HG02678 (cell line): ENCODE results near the gene COL6A3.
"Not testable (repeated sequence)": the region's sequence is repeated elsewhere in the genome, so short reads cannot be mapped to it uniquely, and the experiment has no call there.

Experiments
- ATAC-seq: cut with Tn5 transposase; IDR thresholded peaks from one replicate; pipeline ENCODE4 v1.9.1; 2021; ENCODE audit warnings: mild to moderate bottlenecking, moderate library complexity; ENCODE audit not compliant: unreplicated experiment

COL6A3 gene

DNA sequence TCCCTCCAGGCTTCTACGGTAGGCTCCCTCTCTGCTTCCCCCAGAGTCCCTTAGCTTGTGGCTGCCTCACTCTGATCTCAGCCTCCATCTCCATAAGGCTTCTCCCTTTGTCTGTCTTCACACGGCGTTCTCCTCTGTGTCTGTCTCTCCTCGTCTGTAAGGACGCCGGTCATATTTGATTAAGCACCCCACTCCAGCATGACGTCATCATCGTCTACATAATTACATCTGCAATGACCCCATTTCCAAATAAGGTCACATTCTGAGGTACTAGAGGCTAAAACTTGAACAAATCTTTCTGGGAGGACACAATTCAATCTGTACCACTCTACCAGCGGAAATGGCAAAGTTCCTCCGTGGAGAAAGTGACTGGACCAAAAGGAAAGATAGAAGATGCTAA lies 8.3 kb upstream of the COL6A3 start:
- no peak for ATAC-seq

DNA sequence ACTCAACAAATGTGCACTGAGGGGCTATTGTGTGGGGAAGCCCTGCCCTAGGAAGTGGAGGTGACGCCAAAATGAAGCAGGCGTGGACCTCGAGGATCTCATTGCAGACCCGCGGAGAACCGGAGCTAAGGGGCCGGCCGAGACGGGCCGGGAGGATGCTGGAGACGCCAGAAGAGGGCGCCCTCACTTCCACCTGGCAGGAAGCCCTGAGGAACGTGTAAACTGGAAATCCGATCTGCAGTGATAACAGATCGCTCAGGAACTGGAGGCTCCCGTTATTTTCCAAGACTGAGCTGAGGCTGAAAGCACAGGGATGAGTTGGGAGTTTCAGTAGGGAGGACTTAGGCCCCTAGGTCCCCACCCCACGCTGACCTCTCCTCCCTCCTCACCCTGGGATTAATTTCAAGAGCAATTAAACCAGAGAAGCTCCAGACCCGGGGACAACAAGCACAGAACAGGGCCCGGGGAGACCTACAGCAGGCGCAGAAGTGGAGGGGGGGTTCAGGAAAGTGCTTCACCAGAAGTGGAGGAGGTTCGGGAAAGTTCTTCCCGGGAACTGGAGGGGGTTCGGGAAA lies 7.7 kb upstream of the COL6A3 start:
- no peak for ATAC-seq

DNA sequence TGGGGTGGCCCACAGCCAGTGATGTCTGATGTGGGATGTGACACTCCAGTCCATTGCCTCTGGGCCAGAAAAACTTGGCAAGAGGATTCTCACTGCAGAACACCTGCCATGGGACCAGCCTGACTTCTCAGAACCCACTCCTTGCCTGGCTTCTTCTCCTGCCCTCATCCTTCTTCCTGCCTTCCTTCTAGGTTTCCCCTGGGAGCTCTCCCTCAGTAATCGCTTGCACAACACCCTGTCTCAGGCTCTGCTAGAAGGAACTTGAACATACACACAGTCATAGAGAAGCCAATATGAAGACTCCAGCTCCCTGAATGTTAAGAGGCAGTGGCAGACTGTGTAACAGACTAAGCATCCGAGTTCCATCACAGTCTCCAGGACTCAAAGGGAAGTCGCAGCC lies 4.3 kb upstream of the COL6A3 start:
- ATAC-seq, result no peak

DNA sequence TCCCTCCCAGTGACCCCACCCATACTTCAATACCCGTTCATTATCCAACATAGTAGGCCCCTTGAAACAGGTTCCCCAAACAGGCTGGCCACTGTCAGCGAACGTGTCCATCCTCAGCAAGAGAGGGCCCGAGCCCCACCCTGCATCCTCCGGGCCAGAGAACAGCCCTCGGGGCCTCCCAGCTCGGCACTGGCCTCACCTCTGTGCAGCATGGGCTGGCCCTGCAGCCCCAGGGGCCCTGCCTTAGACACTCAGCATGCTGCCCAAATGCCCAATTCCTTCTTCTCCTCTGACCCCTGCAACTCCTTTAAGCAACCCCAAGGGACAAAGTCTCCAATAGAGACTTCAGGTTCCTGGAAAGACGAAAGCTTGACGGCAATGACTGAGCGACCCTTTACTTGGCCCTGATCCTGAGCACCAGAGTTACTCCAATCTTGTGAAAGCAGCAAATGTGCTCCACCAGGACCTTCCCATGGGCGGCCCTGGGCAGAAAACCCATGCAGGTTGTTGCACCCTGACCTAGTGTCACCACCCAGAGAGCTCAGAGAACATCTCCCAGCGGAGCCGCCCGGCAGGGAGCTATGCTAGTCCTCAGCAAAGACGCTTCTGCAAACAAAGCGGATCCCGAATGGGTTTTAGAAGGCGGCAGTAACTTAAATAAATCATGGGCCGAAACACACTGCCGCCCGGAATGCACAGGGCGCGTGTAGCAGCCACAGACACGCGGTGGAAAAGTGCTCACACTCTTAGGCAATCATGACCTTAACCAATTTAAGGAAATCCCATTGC lies 782 bp downstream of the COL6A3 start:
- ATAC-seq, result no peak

DNA sequence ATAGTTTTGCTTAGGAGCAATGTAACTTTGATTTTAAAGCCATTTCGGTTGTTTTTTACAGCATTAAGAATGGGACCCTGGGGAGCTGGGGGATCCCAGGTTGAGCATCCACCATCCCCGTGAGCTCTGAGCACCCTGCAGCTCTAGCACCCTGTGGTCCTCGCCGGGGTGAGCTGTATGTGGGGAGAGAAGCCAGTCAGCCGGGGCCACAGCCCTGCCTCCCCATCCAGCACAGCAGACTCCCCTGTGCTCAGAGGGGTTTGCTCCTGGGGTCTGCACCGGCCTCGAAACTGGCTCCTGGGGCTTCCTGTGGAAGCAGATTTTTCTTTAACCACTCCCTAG lies 1.3 kb downstream of the COL6A3 start:
- no peak for ATAC-seq

DNA sequence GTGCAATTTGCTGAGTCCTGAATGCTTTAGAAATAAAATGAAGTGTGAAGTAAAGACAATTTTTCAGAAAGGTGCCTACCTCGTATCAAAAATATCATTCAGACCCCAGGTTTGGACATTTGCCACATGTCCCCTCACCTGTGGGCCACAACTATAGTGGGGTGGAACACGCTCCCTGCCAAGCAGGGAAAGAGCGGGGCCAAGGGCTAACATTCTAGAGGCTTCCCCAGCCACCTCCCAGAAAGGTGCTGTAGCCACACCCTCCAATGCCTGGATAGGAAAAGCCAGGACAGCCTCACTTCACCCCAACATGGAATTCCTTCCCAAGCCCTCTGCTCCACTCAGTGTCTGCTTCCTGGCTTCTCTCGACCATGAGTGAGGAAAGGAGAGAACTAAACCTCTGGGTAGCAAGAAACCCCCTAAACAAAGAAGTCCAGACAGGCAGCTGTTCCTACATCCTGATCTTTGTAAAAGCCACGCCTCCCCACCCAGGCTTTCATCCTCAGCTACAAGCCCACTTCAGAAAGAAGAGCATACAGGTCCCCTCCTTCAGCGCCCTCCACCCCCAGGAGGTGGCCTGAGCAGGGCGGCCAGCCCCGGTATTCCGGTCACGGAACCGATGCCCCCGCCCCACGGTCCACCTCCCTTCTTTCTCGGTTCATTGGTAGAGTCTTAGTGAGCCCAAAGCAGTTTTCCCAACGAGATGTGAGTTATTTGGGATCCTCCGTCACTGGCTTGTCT lies 2.1 kb downstream of the COL6A3 start:
- no peak for ATAC-seq

DNA sequence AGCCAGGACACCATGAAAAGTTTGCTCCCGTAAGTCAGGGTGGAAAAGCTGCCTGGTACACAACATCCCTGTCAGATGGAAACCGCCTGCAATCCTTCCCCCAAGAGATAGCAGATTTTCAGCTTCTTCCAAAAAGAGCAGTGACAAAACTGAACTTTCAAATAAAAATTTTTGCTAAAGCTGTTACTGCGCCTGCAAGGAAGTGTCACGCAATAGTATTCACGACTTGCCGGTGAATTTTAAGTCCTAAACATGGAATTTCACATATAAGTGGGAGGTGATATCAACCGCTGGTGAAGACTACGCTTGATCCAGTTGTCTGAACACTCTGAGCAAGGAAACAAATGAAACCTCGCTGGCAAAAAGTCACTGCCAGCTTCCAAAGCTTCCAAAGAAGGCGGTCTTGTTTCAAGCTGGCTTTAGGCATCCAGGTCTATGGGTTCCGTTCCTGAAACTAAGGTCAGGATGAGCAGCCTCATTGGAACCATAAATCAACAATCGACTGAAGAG lies 2.8 kb downstream of the COL6A3 start:
- no peak for ATAC-seq

DNA sequence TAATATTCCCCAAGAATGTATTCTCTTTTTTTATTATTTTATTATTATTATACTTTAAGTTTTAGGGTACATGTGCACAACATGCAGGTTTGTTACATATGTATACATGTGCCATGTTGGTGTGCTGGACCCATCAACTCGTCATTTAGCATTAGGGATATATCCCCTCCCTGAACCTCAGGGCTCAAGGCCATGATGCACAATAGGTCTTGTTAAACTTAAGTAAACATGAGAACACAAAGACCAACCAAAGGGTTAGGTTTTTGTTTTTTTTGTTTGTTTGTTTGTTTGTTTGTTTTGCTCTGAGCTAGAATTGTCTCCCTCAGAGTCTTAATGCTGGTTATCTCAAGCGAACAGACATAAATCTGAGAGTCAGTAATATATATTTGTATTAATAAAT lies 4.7 kb downstream of the COL6A3 start:
- not testable (repeated sequence) for ATAC-seq

DNA sequence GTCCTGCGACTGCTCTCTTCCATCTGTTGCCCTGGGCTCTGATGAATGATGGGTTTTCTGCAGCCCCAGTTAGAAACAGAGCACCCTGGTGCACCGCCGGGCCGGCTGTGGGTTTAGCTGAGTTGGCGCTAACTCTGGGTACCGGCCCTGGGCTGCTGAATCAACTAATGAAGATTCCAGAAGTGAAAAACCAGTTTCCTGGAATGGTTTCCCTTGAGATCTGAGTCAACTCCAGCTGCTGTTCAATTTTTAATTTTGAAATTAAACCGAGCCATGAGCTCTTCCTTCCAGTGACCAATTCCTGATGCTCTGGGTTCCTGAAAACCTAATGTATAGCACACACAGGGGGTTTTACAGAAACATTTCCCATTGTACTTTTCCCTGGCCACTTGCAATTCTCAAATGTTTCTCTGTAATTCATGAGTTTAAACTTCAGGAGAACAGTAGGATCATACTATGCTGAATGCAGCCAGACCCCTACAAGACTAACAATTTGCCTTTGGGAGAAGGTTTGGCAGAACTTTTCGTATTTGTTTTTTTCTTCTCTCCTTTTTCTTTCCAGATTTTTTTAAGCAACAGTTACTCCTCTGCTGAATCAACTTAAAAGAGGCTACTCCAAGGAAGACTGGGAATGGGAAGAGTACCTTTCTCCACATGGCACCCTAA lies 5.5 kb downstream of the COL6A3 start:
- ATAC-seq, result no peak

DNA sequence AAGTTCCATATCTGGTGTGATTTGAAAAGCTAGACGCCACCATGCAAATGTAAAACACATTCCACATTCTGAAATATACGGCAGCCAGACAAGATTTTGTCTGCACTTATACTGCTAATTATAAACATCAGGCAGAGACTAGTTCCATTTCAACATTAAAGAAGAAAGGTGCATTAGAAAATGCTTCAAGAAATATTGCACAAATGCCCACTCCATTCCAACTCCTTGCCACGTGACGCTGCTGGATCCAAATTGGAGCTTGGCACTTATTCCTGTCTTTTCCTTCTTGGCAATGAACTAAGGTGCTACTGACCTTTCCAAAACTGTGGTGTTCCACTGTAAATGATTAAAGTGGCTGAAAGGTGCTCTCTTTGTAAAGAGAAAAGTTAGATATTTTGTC lies 6.3 kb downstream of the COL6A3 start:
- no peak for ATAC-seq

DNA sequence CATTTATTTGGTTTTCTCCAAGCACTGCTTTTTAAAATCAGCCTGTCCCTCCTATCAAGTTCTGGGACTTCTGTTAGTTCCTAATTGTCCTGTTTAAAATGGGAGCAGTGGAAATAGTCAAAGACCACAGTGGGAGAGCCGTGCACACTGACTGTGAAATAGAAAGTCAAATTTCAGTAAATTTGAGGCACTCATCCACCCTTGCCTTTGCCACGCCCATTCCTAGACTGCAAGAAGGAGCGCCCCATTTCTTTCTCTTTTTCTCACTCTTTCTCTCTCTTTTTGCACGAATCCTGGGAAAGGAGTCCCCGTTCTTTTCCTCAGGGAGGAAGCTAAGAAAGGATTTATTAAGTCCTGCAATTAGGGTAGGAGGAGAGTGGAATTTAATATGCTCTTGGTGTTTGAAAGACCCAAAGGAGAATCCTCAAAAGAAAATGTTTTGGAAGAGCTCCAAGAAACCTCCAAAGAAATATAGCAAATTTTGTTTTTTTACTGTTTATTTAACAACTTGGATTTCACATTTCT lies 7.5 kb downstream of the COL6A3 start:
- ATAC-seq, result no peak

DNA sequence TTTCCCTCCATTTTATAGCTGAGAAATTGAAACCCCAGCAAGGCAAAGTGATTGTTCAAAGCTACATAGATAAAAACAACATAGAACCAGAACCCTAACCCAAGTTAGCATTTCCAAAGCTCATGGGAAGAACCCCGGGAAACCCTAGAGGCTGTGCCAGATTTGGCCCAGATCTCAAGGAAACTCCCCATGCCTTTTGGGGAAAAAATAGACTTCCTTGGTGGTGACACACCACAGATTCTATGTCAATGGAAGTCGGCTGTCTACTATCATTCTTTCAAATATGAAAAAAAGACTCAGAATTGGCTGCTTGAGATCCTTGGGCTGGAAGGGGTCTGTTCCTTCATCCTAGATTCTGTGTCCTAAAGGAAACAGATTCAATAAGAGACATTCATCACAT lies 8.4 kb downstream of the COL6A3 start:
- no peak for ATAC-seq

DNA sequence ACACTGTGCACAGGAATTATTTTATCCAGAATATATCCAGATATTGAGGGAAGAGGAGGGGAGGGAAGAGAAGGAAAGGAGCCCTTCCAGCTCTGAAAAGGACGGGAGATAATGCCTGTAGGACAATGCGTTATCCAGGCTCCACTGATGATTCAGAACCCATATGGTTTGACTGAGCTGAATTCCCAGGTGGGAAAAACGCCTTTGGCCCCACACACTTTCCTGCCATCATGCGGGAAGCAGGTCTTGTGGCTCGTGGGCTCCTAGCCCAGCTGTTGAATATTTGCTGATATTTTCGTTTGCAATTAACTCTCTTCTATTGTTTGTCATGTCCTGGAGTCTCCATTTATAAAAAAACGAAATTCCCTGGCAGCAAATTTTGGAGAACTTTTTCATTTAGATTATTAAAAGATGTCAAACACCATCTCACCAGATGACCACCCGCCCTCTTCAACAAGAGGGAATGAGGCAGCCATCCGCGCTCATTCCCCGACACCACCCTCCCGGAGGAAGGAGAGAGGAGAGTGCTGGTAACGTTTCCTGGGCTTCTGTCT lies 8.9 kb downstream of the COL6A3 start:
- ATAC-seq, result no peak

DNA sequence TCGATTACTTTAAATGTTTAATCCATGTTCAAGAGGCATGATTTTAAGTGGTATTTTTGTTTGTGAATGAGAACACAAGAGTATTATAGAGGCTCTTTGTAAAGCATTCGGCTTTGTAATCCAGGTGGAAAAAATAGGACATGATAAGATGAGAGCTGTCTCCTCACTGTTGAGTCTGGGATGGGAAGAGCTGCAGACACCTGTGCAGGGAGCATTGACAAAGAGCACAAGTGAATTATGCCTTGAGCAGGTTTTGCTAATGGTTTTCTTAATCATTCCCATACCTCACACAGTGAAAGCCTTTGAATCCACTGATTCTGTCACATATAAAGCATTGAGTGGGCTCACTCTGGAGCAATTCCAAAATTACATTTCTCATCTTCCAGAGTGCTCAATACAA lies 9.6 kb downstream of the COL6A3 start:
- no peak for ATAC-seq

DNA sequence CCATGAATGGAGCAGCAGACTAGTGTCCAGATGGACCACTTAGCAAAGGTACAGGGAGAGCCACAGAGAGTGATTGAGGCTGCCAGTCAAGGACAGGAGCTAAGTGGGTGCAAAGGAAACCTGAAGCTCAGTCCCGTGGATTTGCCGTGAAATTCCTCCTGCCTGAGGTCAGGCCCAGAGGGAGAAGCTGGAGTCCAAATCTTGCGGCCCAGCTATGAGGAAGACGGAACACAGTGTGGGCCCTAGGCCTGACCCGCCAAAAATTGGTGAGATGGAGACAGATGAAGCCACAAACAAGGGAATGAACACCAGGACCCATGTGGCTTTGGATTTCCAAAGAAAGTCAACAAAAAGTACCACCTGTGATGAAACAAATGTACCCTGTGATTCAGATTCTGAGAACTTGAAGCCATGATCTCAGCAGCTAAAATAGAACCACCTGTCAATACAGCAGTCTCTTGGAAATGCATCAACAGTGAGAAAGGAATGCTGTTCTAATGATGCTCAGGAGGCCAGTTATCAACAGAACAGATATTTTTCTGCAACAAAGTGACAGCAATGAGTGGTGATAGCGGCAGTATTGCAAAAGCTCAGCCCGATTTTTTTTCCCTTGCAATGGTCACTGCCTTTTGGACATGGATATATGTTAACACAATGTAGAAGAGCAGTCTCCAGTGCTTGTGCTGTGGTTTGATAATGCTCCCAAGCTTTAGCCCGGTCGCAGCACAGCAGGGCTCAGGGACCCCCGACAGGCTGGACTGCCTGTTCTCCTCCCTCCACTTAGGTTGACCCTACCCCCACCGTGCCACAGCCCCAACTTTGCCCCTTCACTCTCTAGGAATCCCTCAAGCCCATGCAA lies 10.7 kb downstream of the COL6A3 start:
- ATAC-seq, result no peak

DNA sequence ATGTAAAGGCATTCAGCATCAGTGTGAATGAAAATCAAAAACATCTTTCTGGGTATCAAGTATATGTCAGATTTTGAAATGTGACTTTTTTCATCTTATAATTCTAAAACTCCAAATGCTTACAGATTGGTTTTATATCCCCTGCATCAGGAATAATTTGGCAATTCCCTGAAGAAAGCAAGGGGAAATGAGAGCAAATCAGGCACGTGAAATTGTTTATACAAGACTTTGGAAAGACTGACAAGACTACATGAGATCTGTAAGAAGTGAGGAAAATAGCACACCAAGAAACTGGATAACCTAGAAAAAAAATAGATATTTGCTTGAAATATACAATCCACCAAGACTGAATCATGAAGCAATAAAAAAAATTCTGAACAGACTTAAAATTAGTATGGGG lies 13.8 kb downstream of the COL6A3 start:
- no peak for ATAC-seq

DNA sequence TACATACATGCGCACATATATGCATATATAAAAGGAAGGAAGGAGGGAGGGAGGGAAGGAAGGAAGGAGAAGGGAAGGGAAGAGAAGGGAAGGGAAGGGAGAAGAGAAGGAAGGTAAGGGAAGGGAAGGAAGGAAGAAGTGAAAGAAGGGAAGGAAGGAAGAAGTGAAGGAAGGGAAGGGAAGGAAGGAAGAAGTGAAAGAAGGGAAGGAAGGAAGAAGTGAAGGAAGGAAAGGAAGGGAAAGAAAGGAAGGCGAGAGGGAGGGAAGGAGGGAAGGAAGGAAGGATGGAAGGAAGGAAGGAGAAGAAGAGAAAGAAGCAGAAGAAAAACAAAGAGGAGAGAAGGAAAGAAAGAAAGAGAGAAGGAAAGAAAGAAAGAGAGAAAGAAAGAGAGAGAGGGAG lies 16.9 kb downstream of the COL6A3 start:
- no peak for ATAC-seq

DNA sequence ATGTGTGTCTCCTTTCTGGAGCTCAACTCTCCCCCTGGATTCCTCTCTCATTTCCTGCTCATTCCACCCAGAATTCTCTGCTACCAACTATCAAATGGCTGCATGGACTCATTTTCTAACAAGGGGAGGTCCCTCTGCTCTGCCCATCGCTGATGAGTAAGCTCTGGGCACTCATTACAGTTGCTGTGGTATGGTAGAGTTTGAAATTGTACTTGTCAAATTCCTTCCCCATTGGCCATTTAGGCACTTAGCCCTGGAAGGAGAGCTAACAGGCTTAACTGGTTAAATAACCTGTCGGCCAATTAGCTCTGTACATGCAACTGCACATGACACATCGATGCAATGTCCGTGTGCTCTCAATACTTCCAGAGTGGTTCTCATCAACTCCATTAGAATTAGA lies 20.4 kb downstream of the COL6A3 start:
- ATAC-seq, result no peak

DNA sequence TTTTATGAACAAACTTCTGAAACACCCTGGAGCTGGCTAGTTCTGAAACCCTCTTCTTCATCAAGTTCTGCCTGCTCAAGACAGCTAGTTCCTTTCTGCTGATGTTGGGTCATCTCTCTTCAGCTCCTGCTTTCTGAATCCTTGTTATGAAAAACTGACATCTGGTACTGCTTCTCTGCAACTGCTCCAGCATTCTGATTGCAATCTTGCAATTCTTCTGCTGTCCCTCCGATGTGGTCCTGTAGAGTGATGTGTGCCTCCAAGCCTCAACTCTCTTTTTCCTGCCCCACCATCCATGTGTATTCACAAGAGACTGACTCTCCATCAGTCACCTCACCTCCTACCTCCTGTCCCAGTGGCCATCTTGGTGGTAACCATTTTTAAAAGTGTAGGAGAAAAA lies 21.8 kb downstream of the COL6A3 start:
- ATAC-seq, result no peak

DNA sequence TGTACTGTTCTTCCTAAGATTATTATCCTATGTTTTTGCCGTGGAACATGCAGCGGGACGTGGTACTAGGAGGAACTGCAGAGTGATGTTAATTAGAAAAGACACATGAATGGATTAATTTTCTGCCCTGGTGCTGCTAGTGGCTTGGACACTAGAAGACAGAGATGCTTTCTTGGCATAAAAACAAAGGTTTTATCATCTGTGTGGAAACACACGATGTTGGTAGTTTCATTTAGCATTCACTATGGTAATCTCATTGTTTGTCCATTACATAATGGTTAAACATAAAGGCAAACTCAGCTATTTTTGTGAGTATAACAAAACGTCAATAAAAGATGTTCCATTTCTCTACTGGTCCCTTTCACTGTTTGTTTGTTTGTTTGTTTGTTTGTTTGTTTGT lies 22.8 kb downstream of the COL6A3 start:
- ATAC-seq, result no peak
